Measurements from ENCODE around the gene ZNF423. TPM values are rescaled to one million over a fixed set of nuclear protein-coding genes. Genes with fewer than 3 reads are reported as not detected.

ZNF423 gene
- total and polyA plus RNA-seq, 4 donors: 1.1 to 14.8 (median 3.3) TPM

- peaks cover 0 to 13% (median 0%) of the 10 kb centered on the region in 5 donors for H3K4me1 ChIP-seq (ENCODE audit: control insufficient read depth in 5 of 5, insufficient read depth in 5 of 5, low read length in 5 of 5)
- no peaks in the 10 kb centered on the region for H3K36me3 ChIP-seq (ENCODE audit: control insufficient read depth in 4 of 4, insufficient read depth in 4 of 4, low read length in 4 of 4)
- WGBS, 2 donors: 87 to 90% methylated on average over 3 of the region's 3 CpGs
- peaks cover 0 to 2% (median 0%) of the 10 kb centered on the region in 4 donors for H3K9me3 ChIP-seq (ENCODE audit: control insufficient read depth in 4 of 4, insufficient read depth in 3 of 4, low read length in 3 of 4)
- DNase-seq (peak; percentile 41 to 74 (median 62)), ATAC-seq (ENCODE audit: insufficient read depth, low FRiP score) (no peak)
- peaks cover 0 to 8% (median 0%) of the 10 kb centered on the region in 3 donors for H3K27me3 ChIP-seq (ENCODE audit: control insufficient read depth in 3 of 3, insufficient read depth in 3 of 3, low read length in 2 of 3)
- no peak for TF ChIP-seq CTCF (IDR thresholded peaks at IDR 0.05; ENCODE audit: control extremely low read depth, extremely low read depth)
- H3K27ac ChIP-seq (ENCODE audit: low read depth in 1 of 2, low read length in 1 of 2): no peak overlapping the region
- H3K9ac ChIP-seq (ENCODE audit: insufficient read depth in 1 of 2, low read length in 2 of 2): no peak overlapping the region
- H3K4me3 ChIP-seq: no peak overlapping the region
These were observed 385.4 kb downstream of the ZNF423 start for GRCh38 chr16:49470513-49470991.

GRCh38 chr16:49469930-49470451 lies 385.9 kb downstream of the ZNF423 start:
- peaks cover 0 to 14% (median 0%) of the 10 kb centered on the region in 5 donors for H3K4me1 ChIP-seq (ENCODE audit: control insufficient read depth in 5 of 5, insufficient read depth in 5 of 5, low read length in 5 of 5)
- H3K9me3 ChIP-seq (ENCODE audit: control insufficient read depth in 4 of 4, insufficient read depth in 3 of 4, low read length in 3 of 4): peaks cover 0 to 2% (median 0%) of the 10 kb centered on the region in 4 donors
- no peak overlapping the region for H3K27ac ChIP-seq (ENCODE audit: low read depth in 1 of 2, low read length in 1 of 2)
- no peak for TF ChIP-seq CTCF (IDR thresholded peaks at IDR 0.05; ENCODE audit: control extremely low read depth, extremely low read depth)
- DNase-seq (no peak), ATAC-seq (ENCODE audit: insufficient read depth, low FRiP score) (no peak)
- H3K36me3 ChIP-seq (ENCODE audit: control insufficient read depth in 4 of 4, insufficient read depth in 4 of 4, low read length in 4 of 4): no peaks in the 10 kb centered on the region
- peaks cover 0 to 12% (median 0%) of the 10 kb centered on the region in 3 donors for H3K27me3 ChIP-seq (ENCODE audit: control insufficient read depth in 3 of 3, insufficient read depth in 3 of 3, low read length in 2 of 3)
- H3K4me3 ChIP-seq: no peak overlapping the region
- no peak overlapping the region for H3K9ac ChIP-seq (ENCODE audit: insufficient read depth in 1 of 2, low read length in 2 of 2)
- WGBS, 2 donors: 85 to 89% methylated on average over 13 of the region's 13 CpGs

GRCh38 chr16:49469311-49469670 lies 386.6 kb downstream of the ZNF423 start:
- WGBS, 2 donors: 88 to 94% methylated on average over 6 of the region's 6 CpGs
- Histone ChIP-seq H3K27me3 (ENCODE audit: control insufficient read depth in 3 of 3, insufficient read depth in 3 of 3, low read length in 2 of 3) (peaks cover 0 to 14% (median 5%) of the 10 kb centered on the region in 3 donors), H3K36me3 (ENCODE audit: control insufficient read depth in 4 of 4, insufficient read depth in 4 of 4, low read length in 4 of 4) (no peaks in the 10 kb centered on the region), H3K9ac (ENCODE audit: insufficient read depth in 1 of 2, low read length in 2 of 2) (no peak overlapping the region), H3K27ac (ENCODE audit: low read depth in 1 of 2, low read length in 1 of 2) (no peak overlapping the region), H3K9me3 (ENCODE audit: control insufficient read depth in 4 of 4, insufficient read depth in 3 of 4, low read length in 3 of 4) (peaks cover 0 to 2% (median 0%) of the 10 kb centered on the region in 4 donors), H3K4me3 (no peak overlapping the region), H3K4me1 (ENCODE audit: control insufficient read depth in 5 of 5, insufficient read depth in 5 of 5, low read length in 5 of 5) (peaks cover 0 to 19% (median 3%) of the 10 kb centered on the region in 5 donors)
- TF ChIP-seq CTCF (IDR thresholded peaks at IDR 0.05; ENCODE audit: control extremely low read depth, extremely low read depth): no peak
- DNase-seq (no peak), ATAC-seq (ENCODE audit: insufficient read depth, low FRiP score) (no peak)

Measured in lung (tissue), 12 donors.